Peyer's patch (tissue), 4 donors: ENCODE results near the gene C1orf185.

Source experiments
- CTCF ChIP-seq, 6 experiments: fragments of 450-650 bp in 4 of 6; fragments of 200-600 bp in 2 of 6; sonication (generic) in 1 of 6; IDR thresholded peaks; one replicate each; pipeline ENCODE4 v1.5.1; 2017 to 2019; ENCODE audit warnings: antibody characterized with exemption in 6 of 6, mild to moderate bottlenecking in 3 of 6, moderate library complexity in 1 of 6
- POLR2A ChIP-seq, 2 donors: fragments of 450-650 bp; IDR thresholded peaks; one replicate each; pipeline ENCODE4 v1.5.1; 2017; ENCODE audit warnings: antibody characterized with exemption in 2 of 2, mild to moderate bottlenecking in 2 of 2, moderate library complexity in 2 of 2

- TF ChIP-seq CTCF (IDR thresholded peaks at IDR 0.05) (no peak), POLR2A (IDR thresholded peaks at IDR 0.05) (no peak)
These were observed 91.5 kb downstream of the C1orf185 start for GRCh38 chr1:51193564-51193963.
